ENCODE results near the gene TMEM52.

GRCh38 chr1:1908506-1908791, 10.6 kb downstream of the TMEM52 start:
- TF ChIP-seq CTCF (IDR thresholded peaks at IDR 0.05; ENCODE audit: low read depth, low read length, missing input control) (no peak), TAF1 (conservative IDR thresholded peaks at IDR 0.05) (no peak), ATF3 (IDR thresholded peaks at IDR 0.05) (no peak), GABPA (IDR thresholded peaks at IDR 0.05 in 1 of 2, conservative IDR thresholded peaks at IDR 0.05 in 1 of 2) (no peak), YY1 (IDR thresholded peaks at IDR 0.05) (no peak), SP1 (IDR thresholded peaks at IDR 0.05) (no peak), EGR1 (IDR thresholded peaks at IDR 0.05; ENCODE audit: low read depth in 2 of 2) (no peak), HNF4G (IDR thresholded peaks at IDR 0.05) (no peak), HNF4A (conservative IDR thresholded peaks at IDR 0.05) (no peak), ZBTB33 (IDR thresholded peaks at IDR 0.05) (no peak), JUND (IDR thresholded peaks at IDR 0.05) (no peak), RAD21 (IDR thresholded peaks at IDR 0.05) (no peak), RXRA (IDR thresholded peaks at IDR 0.05) (no peak)
